Testis (tissue), 2 donors: ENCODE results near the gene WASF2.

Source experiments
- CTCF ChIP-seq, 3 experiments: fragments of 450-650 bp in 2 of 3; fragments of 200-600 bp in 1 of 3; sonication (generic) in 1 of 3; IDR thresholded peaks; one replicate each; pipeline ENCODE4 v1.5.1; 2016 to 2019; ENCODE audit warnings: antibody characterized with exemption in 3 of 3, mild to moderate bottlenecking in 2 of 3, moderate library complexity in 1 of 3
- POLR2A ChIP-seq: fragments of 450-650 bp; IDR thresholded peaks from one replicate; pipeline ENCODE4 v1.6.1; 2017; ENCODE audit warnings: antibody characterized with exemption, mild to moderate bottlenecking, moderate library complexity

DNA sequence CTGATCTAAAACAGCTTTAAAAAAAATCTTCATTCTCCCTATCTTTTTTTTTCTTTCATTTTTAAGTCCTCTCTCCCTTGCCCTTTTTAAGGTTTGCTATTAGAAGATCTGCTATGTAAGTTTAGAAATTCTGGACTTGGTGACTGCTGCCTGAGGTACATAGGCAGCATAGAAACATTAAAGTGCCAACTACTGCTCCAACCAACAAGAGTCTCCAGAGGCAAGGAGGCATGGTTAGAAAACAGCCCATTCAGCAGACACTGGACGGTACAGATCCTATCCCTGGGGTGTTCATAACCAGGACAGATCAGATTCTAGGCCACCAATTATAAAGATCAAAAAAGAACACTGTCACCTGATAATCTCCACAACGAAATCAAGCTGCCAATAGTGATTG, 60.9 kb downstream of the WASF2 start:
- TF ChIP-seq CTCF (IDR thresholded peaks at IDR 0.05): no peak
- TF ChIP-seq POLR2A: no peak
